GM11168 (cell line): ENCODE data around the gene RNASE12.
"Not testable (repeated sequence)": the region's sequence is repeated elsewhere in the genome, so short reads cannot be mapped to it uniquely, and the experiment has no call there.

ENCODE experiments used
- in situ Hi-C: fragments of 300-500 bp; cut with MboI; formaldehyde crosslinking; loops from one replicate; pipeline ENCODE4 v1.12.0; 2022; ENCODE audit warnings: low sequenced_read_pairs; ENCODE audit not compliant: unreplicated experiment

Gene RNASE12

GRCh38 chr14:20583908-20584307, 7.3 kb downstream of the RNASE12 start:
- in situ Hi-C loops, result no loop called here

GRCh38 chr14:20583142-20583541, 8.0 kb downstream of the RNASE12 start:
- in situ Hi-C loops, result no loop called here

GRCh38 chr14:20580242-20580641, 10.9 kb downstream of the RNASE12 start:
- in situ Hi-C loops, result no loop called here

- in situ Hi-C loops, result no loop called here
Observed at GRCh38 chr14:20578784-20579502, 12.2 kb downstream of the RNASE12 start.

GRCh38 chr14:20578325-20578724, 12.9 kb downstream of the RNASE12 start:
- in situ Hi-C loops, result no loop called here

GRCh38 chr14:20572382-20572990, 18.7 kb downstream of the RNASE12 start:
- in situ Hi-C loops, result not testable (repeated sequence)

GRCh38 chr14:20570720-20571119, 20.5 kb downstream of the RNASE12 start:
- in situ Hi-C loops, result not testable (repeated sequence)

- in situ Hi-C loops, result not testable (repeated sequence)
Observed at GRCh38 chr14:20569865-20570264, 21.3 kb downstream of the RNASE12 start.

- in situ Hi-C loops, result no loop called here
Observed at GRCh38 chr14:20569066-20569465, 22.1 kb downstream of the RNASE12 start.

- in situ Hi-C loops, result no loop called here
Observed at GRCh38 chr14:20568393-20568792, 22.8 kb downstream of the RNASE12 start.

GRCh38 chr14:20567199-20567598, 24.0 kb downstream of the RNASE12 start:
- in situ Hi-C loops, result not testable (repeated sequence)

- in situ Hi-C loops, result no loop called here
Observed at GRCh38 chr14:20564501-20564997, 26.6 kb downstream of the RNASE12 start.

GRCh38 chr14:20563971-20564370, 27.2 kb downstream of the RNASE12 start:
- in situ Hi-C loops, result no loop called here

GRCh38 chr14:20560961-20561360, 30.2 kb downstream of the RNASE12 start, which contains the start of gene RNASE9:
Gene RNASE9 (minus strand): TSS chr14:20561047.
- in situ Hi-C loops, result no loop called here

- in situ Hi-C loops, result no loop called here
Observed at GRCh38 chr14:20559461-20559904, 31.7 kb downstream of the RNASE12 start.

- in situ Hi-C loops, result no loop called here
Observed at GRCh38 chr14:20557212-20557542, 34.0 kb downstream of the RNASE12 start.

GRCh38 chr14:20556500-20557211, 34.5 kb downstream of the RNASE12 start:
- in situ Hi-C loops, result no loop called here

GRCh38 chr14:20555845-20556244, 35.3 kb downstream of the RNASE12 start:
- in situ Hi-C loops, result no loop called here

GRCh38 chr14:20553024-20553423, 38.2 kb downstream of the RNASE12 start:
- in situ Hi-C loops, result no loop called here

- in situ Hi-C loops, result no loop called here
Observed at GRCh38 chr14:20551606-20552005, 39.6 kb downstream of the RNASE12 start.

GRCh38 chr14:20550926-20551325, 40.2 kb downstream of the RNASE12 start:
- in situ Hi-C loops, result no loop called here
